Measurements from ENCODE around the gene RNF224.
A peak's percentile ranks its signal among the peaks of the same experiment; 100 is the strongest.

RNF224 gene

DNA sequence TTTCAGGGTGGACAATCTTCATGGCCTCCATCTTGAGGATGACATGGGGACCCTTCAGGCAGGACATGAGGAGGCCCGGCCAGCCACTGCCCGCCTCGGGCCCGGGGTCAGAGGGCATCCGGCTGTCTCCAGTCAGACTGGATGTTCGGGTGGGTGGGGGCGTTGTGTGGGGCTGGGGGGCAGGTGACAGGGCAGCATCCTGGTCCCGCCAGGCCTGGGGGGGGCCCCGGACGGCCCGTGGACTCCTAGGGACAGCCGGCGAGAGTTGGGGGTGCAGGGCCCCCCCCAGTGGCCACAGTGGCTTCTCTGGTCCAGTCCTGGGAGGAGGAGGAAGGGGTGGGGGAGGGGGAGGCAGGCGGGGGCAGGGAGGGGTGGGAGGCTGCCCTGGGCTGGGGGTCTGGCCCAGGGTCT is 6.2 kb upstream of the RNF224 start:
- DNase-seq (ENCODE audit: low read depth, low spot score): no peak
- Histone ChIP-seq H3K36me3 (ENCODE audit: insufficient read depth, low read length) (no peaks in the 10 kb centered on the region), H3K27ac (no peak overlapping the region), H3K4me3 (no peak overlapping the region), H3K9me3 (ENCODE audit: low read depth, low read length) (no peaks in the 10 kb centered on the region), H3K9ac (ENCODE audit: insufficient read length) (no peak overlapping the region)
- no peak for TF ChIP-seq POLR2AphosphoS5 (IDR thresholded peaks at IDR 0.05; ENCODE audit: borderline replicate concordance, low read depth, low read length)
- TF ChIP-seq FOXP2 (optimal IDR thresholded peaks at IDR 0.05; ENCODE audit: control extremely low read depth, extremely low read length, insufficient read depth): no peak
- TF ChIP-seq EZH2 (IDR thresholded peaks at IDR 0.05): no peak

DNA sequence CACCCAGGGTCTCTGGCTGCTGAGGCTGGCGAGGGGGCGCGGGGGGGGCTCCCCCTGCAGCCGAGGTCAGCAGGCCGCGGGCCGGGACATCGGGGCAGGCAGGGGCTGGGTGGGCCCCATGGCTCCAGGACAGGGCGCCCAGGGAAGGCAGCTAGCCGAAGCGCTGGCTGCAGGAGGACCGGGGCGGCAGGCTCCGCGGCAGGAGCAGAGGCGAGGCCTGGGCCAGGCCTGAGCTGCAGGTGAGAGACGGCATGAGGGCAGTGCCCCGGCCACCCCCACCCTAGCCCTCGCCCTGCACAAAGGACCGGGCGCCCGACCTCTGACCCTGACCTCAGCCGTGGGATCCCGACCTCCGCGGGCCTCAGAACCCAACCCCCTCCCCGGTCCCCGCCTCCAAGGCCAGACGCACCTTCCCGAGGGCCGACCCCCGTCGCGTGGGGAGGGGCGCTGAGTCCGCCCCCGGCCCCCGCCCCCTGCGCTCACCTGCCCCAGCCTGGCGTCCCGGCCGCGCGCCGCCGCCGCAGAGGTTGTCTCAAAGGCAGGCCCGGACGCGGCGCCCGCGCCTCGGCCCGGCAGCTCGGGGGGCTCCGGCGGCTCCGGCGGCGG is 5.7 kb upstream of the RNF224 start:
- Histone ChIP-seq H3K9me3 (ENCODE audit: low read depth, low read length) (no peaks in the 10 kb centered on the region), H3K4me3 (peak overlapping the region; percentile 74), H3K27ac (no peak overlapping the region), H3K36me3 (ENCODE audit: insufficient read depth, low read length) (no peaks in the 10 kb centered on the region), H3K9ac (ENCODE audit: insufficient read length) (peak overlapping the region; percentile 41)
- TF ChIP-seq POLR2AphosphoS5 (IDR thresholded peaks at IDR 0.05; ENCODE audit: borderline replicate concordance, low read depth, low read length): no peak
- no peak for TF ChIP-seq EZH2 (IDR thresholded peaks at IDR 0.05)
- TF ChIP-seq FOXP2 (optimal IDR thresholded peaks at IDR 0.05; ENCODE audit: control extremely low read depth, extremely low read length, insufficient read depth): no peak
- no peak for DNase-seq (ENCODE audit: low read depth, low spot score)

DNA sequence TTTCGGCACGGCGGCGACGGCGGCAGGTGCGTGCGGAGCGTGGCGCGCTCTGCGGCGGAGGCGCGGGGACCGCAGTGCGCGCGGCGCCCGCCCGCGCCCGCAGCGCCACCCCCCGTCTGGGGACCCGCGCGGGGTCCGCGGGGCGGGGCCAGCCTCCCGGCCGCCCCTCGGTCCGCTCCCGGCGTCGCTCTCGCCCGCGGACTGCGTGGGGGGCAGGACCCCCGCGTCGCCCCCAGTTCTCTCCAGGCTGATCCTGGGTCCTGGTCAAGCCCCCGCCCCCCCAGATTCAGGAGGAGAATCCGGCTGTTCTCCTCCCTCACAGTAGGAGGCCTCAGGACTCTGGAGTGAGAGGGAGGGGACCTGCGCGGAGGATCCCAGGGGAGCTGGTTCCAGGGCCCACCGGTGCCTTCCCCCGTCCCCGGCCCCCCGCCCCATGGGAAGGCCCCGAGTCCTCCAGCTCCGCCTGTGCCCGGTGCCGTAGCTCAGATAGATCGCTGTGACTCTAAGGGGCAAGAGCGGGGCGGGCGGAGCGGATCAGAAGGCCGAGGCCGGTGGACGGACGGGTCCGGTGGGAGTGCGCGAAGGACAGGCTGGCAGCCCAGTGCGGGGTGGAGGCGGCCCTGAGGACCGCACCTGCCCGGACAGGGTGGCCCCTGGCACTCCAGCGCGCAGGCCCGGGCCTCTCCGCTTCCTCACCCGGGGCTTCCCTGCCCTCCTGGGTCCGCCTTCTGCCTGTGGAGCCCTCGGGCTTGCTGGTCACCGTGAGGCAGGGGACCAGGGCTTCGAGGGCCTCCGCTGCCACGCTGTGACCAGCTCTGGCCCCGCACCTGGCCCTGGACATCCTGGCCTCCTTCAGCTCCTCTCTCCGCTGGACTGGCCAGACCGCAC is 4.9 kb upstream of the RNF224 start, which contains the start of gene RNF208:
Gene RNF208 (minus strand): TSS at position 51 of the 888 bp plus-strand sequence. CDS start 1,028 bp downstream, outside the sequence.
- no peak for TF ChIP-seq POLR2AphosphoS5 (IDR thresholded peaks at IDR 0.05; ENCODE audit: borderline replicate concordance, low read depth, low read length)
- TF ChIP-seq EZH2 (IDR thresholded peaks at IDR 0.05): no peak
- no peak for TF ChIP-seq FOXP2 (optimal IDR thresholded peaks at IDR 0.05; ENCODE audit: control extremely low read depth, extremely low read length, insufficient read depth)
- no peak within 1 kb of the TSS for H3K27ac ChIP-seq
- no peaks in the 10 kb centered on the region for H3K9me3 ChIP-seq (ENCODE audit: low read depth, low read length)
- peak within 1 kb of the TSS; percentile 45 for H3K9ac ChIP-seq (ENCODE audit: insufficient read length)
- H3K4me3 ChIP-seq: peak within 1 kb of the TSS; percentile 97
- H3K36me3 ChIP-seq (ENCODE audit: insufficient read depth, low read length): no peaks in the 10 kb centered on the region
- no peak for DNase-seq (ENCODE audit: low read depth, low spot score)

DNA sequence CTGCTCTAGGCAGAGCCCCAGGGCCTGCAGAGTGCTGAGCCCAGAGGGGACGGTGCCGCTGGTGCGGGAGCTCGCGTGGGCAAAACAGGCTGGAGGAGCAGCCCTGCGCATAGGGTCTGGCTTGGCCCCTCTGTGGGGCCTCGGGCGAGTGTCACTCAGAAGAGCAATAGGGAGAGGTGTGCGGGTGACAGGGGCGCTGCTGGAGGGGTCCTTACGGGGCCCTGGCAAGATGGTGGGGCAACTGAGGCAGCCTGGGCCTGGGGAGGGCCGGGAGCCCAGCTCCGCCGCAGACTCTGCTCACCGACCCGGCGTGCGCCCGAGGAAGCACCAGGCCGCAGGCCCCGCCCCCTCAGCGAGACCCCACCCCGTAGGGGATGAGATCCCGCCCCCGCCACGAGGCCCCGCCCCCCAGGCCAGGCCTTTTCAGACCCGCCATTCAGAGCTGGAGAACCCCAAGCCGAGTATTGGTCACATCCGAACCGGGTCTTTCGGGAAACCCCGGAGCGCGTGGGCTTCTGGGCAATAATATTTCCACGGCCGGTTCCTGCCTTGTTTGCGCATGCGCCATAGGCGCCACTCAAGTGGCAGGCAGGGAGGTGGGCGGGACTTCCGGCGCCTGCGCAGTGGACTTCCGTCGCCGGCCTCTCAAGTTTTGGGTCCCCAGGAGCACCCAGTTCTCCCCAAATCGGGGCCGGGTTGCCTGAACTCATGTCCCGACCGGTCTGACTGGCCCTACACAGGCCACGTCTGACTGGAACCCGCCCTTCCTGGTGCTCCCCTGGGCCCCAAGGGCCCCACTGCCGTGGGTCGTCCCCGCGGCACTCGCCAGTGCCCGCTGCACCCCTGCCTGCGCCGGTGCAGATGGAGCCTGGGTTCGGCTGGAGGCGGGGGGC is 4.0 kb upstream of the RNF224 start:
- TF ChIP-seq FOXP2 (optimal IDR thresholded peaks at IDR 0.05; ENCODE audit: control extremely low read depth, extremely low read length, insufficient read depth): no peak
- TF ChIP-seq POLR2AphosphoS5 (IDR thresholded peaks at IDR 0.05; ENCODE audit: borderline replicate concordance, low read depth, low read length): peak; percentile 86
- DNase-seq (ENCODE audit: low read depth, low spot score): peak; percentile 90
- Histone ChIP-seq H3K9me3 (ENCODE audit: low read depth, low read length) (no peaks in the 10 kb centered on the region), H3K4me3 (peak overlapping the region; percentile 97), H3K27ac (peak overlapping the region; percentile 81), H3K9ac (ENCODE audit: insufficient read length) (peak overlapping the region; percentile 99), H3K36me3 (ENCODE audit: insufficient read depth, low read length) (no peaks in the 10 kb centered on the region)

DNA sequence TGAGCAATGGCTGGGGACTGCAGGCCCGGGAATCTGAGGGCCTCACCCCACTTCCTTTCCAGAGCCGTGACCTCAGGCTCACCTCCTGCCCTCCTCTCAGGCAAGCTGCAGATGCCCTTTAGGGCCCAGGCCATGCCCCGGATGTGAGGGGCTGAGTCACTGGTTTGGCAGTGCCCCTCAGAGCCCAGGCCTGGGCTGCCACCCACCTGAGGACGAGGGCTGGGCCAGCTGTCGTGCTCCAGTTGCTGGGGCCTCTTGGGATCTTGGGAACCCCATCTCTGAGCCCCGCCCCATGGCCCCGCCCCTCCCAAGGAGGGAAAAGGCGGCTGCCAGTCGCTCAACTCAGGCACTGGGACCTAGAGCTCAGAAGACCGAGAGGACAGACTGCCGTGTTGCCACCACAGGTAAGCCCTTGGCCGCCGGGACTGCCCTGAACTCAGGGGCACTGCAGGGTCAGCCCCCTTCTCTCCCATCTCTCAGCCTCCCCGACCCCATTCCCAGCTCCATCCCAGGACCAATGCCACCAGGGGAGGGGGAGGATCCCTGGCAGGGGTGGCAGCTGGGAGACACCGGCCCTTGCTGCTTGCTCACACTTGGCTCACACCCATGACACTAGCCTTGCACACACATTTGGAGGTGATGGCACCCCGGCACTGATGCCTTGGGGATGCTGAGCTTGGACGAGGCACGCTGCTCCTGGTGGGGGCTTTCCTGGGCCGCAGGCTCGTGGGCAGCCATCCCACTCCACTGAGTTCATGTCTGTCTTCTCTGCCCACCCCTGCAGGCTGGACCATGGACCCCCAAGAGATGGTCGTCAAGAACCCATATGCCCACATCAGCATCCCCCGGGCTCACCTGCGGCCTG is 2.2 kb upstream of the RNF224 start, which contains the start of gene CYSRT1:
Gene CYSRT1 (plus strand): TSS at position 345 of the 865 bp plus-strand sequence. CDS start 448 bp downstream, at position 793.
- peak within 1 kb of the TSS; percentile 99 for H3K9ac ChIP-seq (ENCODE audit: insufficient read length)
- H3K27ac ChIP-seq: peak within 1 kb of the TSS; percentile 81
- no peaks in the 10 kb centered on the region for H3K36me3 ChIP-seq (ENCODE audit: insufficient read depth, low read length)
- no peaks in the 10 kb centered on the region for H3K9me3 ChIP-seq (ENCODE audit: low read depth, low read length)
- DNase-seq (ENCODE audit: low read depth, low spot score): no peak
- TF ChIP-seq FOXP2 (optimal IDR thresholded peaks at IDR 0.05; ENCODE audit: control extremely low read depth, extremely low read length, insufficient read depth) (no peak), POLR2AphosphoS5 (IDR thresholded peaks at IDR 0.05; ENCODE audit: borderline replicate concordance, low read depth, low read length) (no peak), EZH2 (IDR thresholded peaks at IDR 0.05) (no peak)
- peak within 1 kb of the TSS; percentile 97 for H3K4me3 ChIP-seq

DNA sequence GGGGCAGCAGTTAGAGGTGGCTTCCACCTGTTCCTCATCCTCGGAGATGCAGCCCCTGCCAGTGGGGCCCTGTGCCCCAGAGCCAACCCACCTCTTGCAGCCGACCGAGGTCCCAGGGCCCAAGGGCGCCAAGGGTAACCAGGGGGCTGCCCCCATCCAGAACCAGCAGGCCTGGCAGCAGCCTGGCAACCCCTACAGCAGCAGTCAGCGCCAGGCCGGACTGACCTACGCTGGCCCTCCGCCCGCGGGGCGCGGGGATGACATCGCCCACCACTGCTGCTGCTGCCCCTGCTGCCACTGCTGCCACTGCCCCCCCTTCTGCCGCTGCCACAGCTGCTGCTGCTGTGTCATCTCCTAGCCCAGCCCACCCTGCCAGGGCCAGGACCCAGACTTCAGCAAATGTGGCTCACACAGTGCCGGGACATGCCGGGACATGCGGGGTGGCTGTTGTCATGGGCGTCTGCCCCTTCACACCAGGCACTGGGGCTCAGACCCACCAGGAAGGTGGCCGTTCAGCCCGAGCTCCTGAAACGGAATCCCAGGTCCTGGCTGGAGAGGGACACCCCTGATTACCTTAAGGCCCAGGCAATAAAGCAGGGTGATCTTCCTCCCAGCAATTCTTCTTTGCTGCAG is 1.5 kb upstream of the RNF224 start:
- TF ChIP-seq EZH2 (IDR thresholded peaks at IDR 0.05) (no peak), POLR2AphosphoS5 (IDR thresholded peaks at IDR 0.05; ENCODE audit: borderline replicate concordance, low read depth, low read length) (no peak), FOXP2 (optimal IDR thresholded peaks at IDR 0.05; ENCODE audit: control extremely low read depth, extremely low read length, insufficient read depth) (no peak)
- no peak for DNase-seq (ENCODE audit: low read depth, low spot score)
- Histone ChIP-seq H3K4me3 (no peak overlapping the region), H3K27ac (no peak overlapping the region), H3K9me3 (ENCODE audit: low read depth, low read length) (no peaks in the 10 kb centered on the region), H3K9ac (ENCODE audit: insufficient read length) (no peak overlapping the region), H3K36me3 (ENCODE audit: insufficient read depth, low read length) (no peaks in the 10 kb centered on the region)

All from SK-N-MC (cell line).